Astrocyte (in vitro differentiated cells and primary cell): ENCODE measurements around the gene GDF2. TPM values are rescaled to one million over a fixed set of nuclear protein-coding genes. Genes with fewer than 3 reads are reported as not detected.
A peak's percentile ranks its signal among the peaks of the same experiment; 100 is the strongest.

Experiments used
- DNase-seq: peaks from one replicate; pipeline ENCODE4 v3.0.0-alpha.2; 2010; ENCODE audit warnings: low read depth
- FAIRE-seq: peaks from 2 replicates; lab custom pipeline; 2011; peaks lifted over from hg19 to GRCh38; lab: Jason Lieb, UNC
- H2AFZ ChIP-seq: 2 replicates; pipeline ENCODE4 v1.6.0; 2012; ENCODE audit warnings: low read depth, low read length, inconsistent platforms
- H3K27ac ChIP-seq: 2 replicates; pipeline ENCODE4 v1.5.1; 2011; ENCODE audit warnings: low read depth, low read length, inconsistent platforms
- H3K27me3 ChIP-seq: 2 replicates; pipeline ENCODE4 v1.6.0; 2011; ENCODE audit warnings: low read length, inconsistent platforms; ENCODE audit not compliant: insufficient read depth
- H3K36me3 ChIP-seq: 2 replicates; pipeline ENCODE4 v1.5.1; 2011; ENCODE audit warnings: low read length, inconsistent platforms; ENCODE audit not compliant: insufficient read depth
- H3K4me1 ChIP-seq: 2 replicates; pipeline ENCODE4 v1.5.1; 2011; ENCODE audit warnings: low read length, inconsistent platforms; ENCODE audit not compliant: insufficient read depth
- H3K4me2 ChIP-seq: 2 replicates; pipeline ENCODE4 v1.6.0; 2012; ENCODE audit warnings: low read length, inconsistent platforms
- H3K4me3 ChIP-seq: 2 replicates; pipeline ENCODE4 v1.5.1; 2011; ENCODE audit warnings: low read depth, mild to moderate bottlenecking, low read length, inconsistent platforms; ENCODE audit not compliant: insufficient read depth
- H3K79me2 ChIP-seq: 2 replicates; pipeline ENCODE4 v1.6.0; 2012; ENCODE audit warnings: mild to moderate bottlenecking, low read length, inconsistent platforms; ENCODE audit not compliant: insufficient read depth
- H3K9ac ChIP-seq: 2 replicates; pipeline ENCODE4 v1.6.0; 2012; ENCODE audit warnings: mild to moderate bottlenecking, low read length, inconsistent platforms
- H3K9me3 ChIP-seq: 2 replicates; pipeline ENCODE4 v1.5.1; 2012; ENCODE audit warnings: low read depth, mild to moderate bottlenecking, low read length, inconsistent platforms; ENCODE audit not compliant: insufficient read depth
- H4K20me1 ChIP-seq: 2 replicates; pipeline ENCODE4 v1.6.0; 2012; ENCODE audit warnings: low read length, inconsistent platforms; ENCODE audit not compliant: insufficient read depth
- H3K27ac Mint-ChIP-seq: one replicate; pipeline ENCODE4 v1.8.0; 2021; ENCODE audit warnings: mild to moderate bottlenecking, mixed read lengths; ENCODE audit not compliant: unreplicated experiment
- H3K27me3 Mint-ChIP-seq: one replicate; pipeline ENCODE4 v1.8.0; 2021; ENCODE audit warnings: low read depth, mixed read lengths; ENCODE audit not compliant: unreplicated experiment
- H3K36me3 Mint-ChIP-seq: one replicate; pipeline ENCODE4 v1.8.0; 2021; ENCODE audit warnings: low read depth, mixed read lengths; ENCODE audit not compliant: unreplicated experiment
- H3K4me1 Mint-ChIP-seq: one replicate; pipeline ENCODE4 v1.8.0; 2021; ENCODE audit warnings: low read depth, mixed read lengths; ENCODE audit not compliant: unreplicated experiment
- H3K4me3 Mint-ChIP-seq: one replicate; pipeline ENCODE4 v1.8.0; 2021; ENCODE audit warnings: mild to moderate bottlenecking, moderate library complexity, mixed read lengths; ENCODE audit not compliant: unreplicated experiment
- H3K9me3 Mint-ChIP-seq: one replicate; pipeline ENCODE4 v1.8.0; 2021; ENCODE audit warnings: mild to moderate bottlenecking, mixed read lengths; ENCODE audit not compliant: unreplicated experiment
- CTCF ChIP-seq: IDR thresholded peaks from 2 replicates; pipeline ENCODE4 v1.5.1; 2011; ENCODE audit warnings: low read depth, mild to moderate bottlenecking, inconsistent platforms, low read length, moderate library complexity; ENCODE audit not compliant: insufficient read depth
- EZH2 ChIP-seq: IDR thresholded peaks from 2 replicates; pipeline ENCODE4 v1.6.1; 2012; ENCODE audit warnings: mild to moderate bottlenecking, low read length, inconsistent platforms; ENCODE audit not compliant: insufficient read depth
- total RNA-seq: library from RNA; stranded (reverse); gene quantifications from 2 replicates; pipeline ENCODE4 v1.2.1, GENCODE V29; 2021

Gene GDF2
- total RNA-seq, 1 donor from 2014 or later: not detected

- Histone ChIP-seq H3K9me3 (no peaks in the 10 kb centered on the region), H3K9ac (no peak overlapping the region), H3K27me3 (peaks cover 8% of the 10 kb centered on the region), H3K4me2 (no peak overlapping the region), H2AFZ (no peak overlapping the region), H3K4me3 (no peak overlapping the region), H4K20me1 (no peaks in the 10 kb centered on the region), H3K79me2 (no peaks in the 10 kb centered on the region), H3K4me1 (no peaks in the 10 kb centered on the region), H3K27ac (no peak overlapping the region), H3K36me3 (no peaks in the 10 kb centered on the region)
- Mint-ChIP-seq H3K4me3 (no peak overlapping the region), H3K27ac (peak overlapping the region; percentile 14), H3K4me1 (no peaks in the 10 kb centered on the region), H3K9me3 (no peaks in the 10 kb centered on the region), H3K36me3 (no peaks in the 10 kb centered on the region), H3K27me3 (peaks cover 47% of the 10 kb centered on the region)
- FAIRE-seq: no peak
- TF ChIP-seq EZH2: no peak
- TF ChIP-seq CTCF: no peak
- no peak for DNase-seq
Measured at GRCh38 chr10:47325303-47326291, 3.3 kb downstream of the GDF2 start.

GRCh38 chr10:47326306-47326926 is 4.2 kb downstream of the GDF2 start:
- no peak overlapping the region for H3K27ac ChIP-seq
- no peak overlapping the region for H3K4me2 ChIP-seq
- no peak overlapping the region for H3K4me3 ChIP-seq
- DNase-seq (no peak), FAIRE-seq (no peak)
- no peaks in the 10 kb centered on the region for H3K36me3 ChIP-seq
- Mint-ChIP-seq H3K36me3 (no peaks in the 10 kb centered on the region), H3K27me3 (peaks cover 41% of the 10 kb centered on the region), H3K4me1 (no peaks in the 10 kb centered on the region), H3K9me3 (no peaks in the 10 kb centered on the region), H3K27ac (no peak overlapping the region), H3K4me3 (no peak overlapping the region)
- no peaks in the 10 kb centered on the region for H4K20me1 ChIP-seq
- H3K4me1 ChIP-seq: no peaks in the 10 kb centered on the region
- H2AFZ ChIP-seq: no peak overlapping the region
- TF ChIP-seq EZH2 (no peak), CTCF (no peak)
- H3K9ac ChIP-seq: no peak overlapping the region
- H3K27me3 ChIP-seq: peaks cover 8% of the 10 kb centered on the region
- no peaks in the 10 kb centered on the region for H3K79me2 ChIP-seq
- H3K9me3 ChIP-seq: no peaks in the 10 kb centered on the region
